HepG2 (cell line): ENCODE results near the gene PIGC. TPM values are rescaled to one million over a fixed set of nuclear protein-coding genes. Genes with fewer than 3 reads are reported as not detected.

Experiments
- ATAC-seq: fragments of 200-7000 bp; cut with Tn5 transposase; 3 replicates; pipeline ENCODE4 v1.9.1; 2020; ENCODE audit warnings: mild to moderate bottlenecking, moderate library complexity
- BruUV-seq: library from RNA; stranded (reverse); fragments of 400-500 nt; replicated peaks from 2 replicates; lab custom pipeline; 2021; lab: Mats Ljungman, UMichigan
- CTCF ChIA-PET: fragments of 300-600 bp; formaldehyde crosslinking; extraction: SDS; loops from one replicate; lab custom pipeline; 2021; ENCODE audit warnings: low total read pairs, inconsistent platforms, low intra/inter-chr PET ratio; lab: Yijun Ruan, JAX
- POLR2A ChIA-PET: fragments of 350-600 bp; sonication (Branson Sonifier 250); formaldehyde crosslinking; loops from one replicate; lab custom pipeline; 2020; ENCODE audit warnings: antibody characterized with exemption, inconsistent platforms; lab: Yijun Ruan, JAX
- DNase-seq: peaks from one replicate; pipeline ENCODE4 v3.0.0-alpha.2; 2015; ENCODE audit warnings: low spot score
- FAIRE-seq: peaks from 3 replicates; lab custom pipeline; 2011; peaks lifted over from hg19 to GRCh38; lab: Jason Lieb, UNC
- H2AFZ ChIP-seq: one replicate; pipeline ENCODE4 v1.6.1; 2011; ENCODE audit warnings: low read length, inconsistent platforms
- H3K27ac ChIP-seq: fragments of 300-600 bp; 3 replicates; pipeline ENCODE4 v1.8.0; 2011; ENCODE audit warnings: mixed run types, mild to moderate bottlenecking, mixed read lengths, low read length, inconsistent platforms; ENCODE audit not compliant: insufficient read depth; ENCODE audit errors: extremely low read length
- H3K27me3 ChIP-seq, 2 experiments: fragments of 200-600 bp in 1 of 2; 2 replicates in 1 of 2; 3 replicates in 1 of 2; pipeline versions ENCODE4 v1.6.0 to v1.8.0; 2011; ENCODE audit warnings: low read length in 2 of 2, mild to moderate bottlenecking in 2 of 2, moderate library complexity in 2 of 2, inconsistent platforms in 1 of 2; ENCODE audit not compliant: insufficient read depth in 2 of 2, control insufficient read depth in 1 of 2
- H3K36me3 ChIP-seq, 2 experiments: fragments of 200-600 bp in 1 of 2; replicated peaks in 1 of 2; 2 replicates in 1 of 2; 3 replicates in 1 of 2; pipeline versions ENCODE4 v1.5.1 to v1.8.0; 2011; ENCODE audit warnings: low read length in 2 of 2, inconsistent platforms in 1 of 2; ENCODE audit not compliant: insufficient read depth in 2 of 2, control insufficient read depth in 1 of 2
- H3K4me1 ChIP-seq: 2 replicates; pipeline ENCODE4 v1.5.1; 2012; ENCODE audit warnings: low read length, inconsistent platforms; ENCODE audit not compliant: insufficient read depth
- H3K4me2 ChIP-seq: 2 replicates; pipeline ENCODE4 v1.6.0; 2011; ENCODE audit warnings: low read depth, low read length, inconsistent platforms
- H3K4me3 ChIP-seq, 3 experiments: fragments of 200-600 bp in 1 of 3; sonication (generic), shearing (Covaris generic) in 1 of 3; replicated peaks in 1 of 3; 2 replicates each; pipeline ENCODE4 v1.5.1; 2011 to 2016; ENCODE audit warnings: low read length in 3 of 3, inconsistent platforms in 2 of 3, low read depth in 2 of 3, mild to moderate bottlenecking in 2 of 3, control low read depth in 1 of 3, mixed read lengths in 1 of 3; ENCODE audit not compliant: insufficient read depth in 1 of 3
- H3K79me2 ChIP-seq: one replicate; pipeline ENCODE4 v1.6.1; 2011; ENCODE audit warnings: low read length, inconsistent platforms; ENCODE audit not compliant: insufficient read depth
- H3K9ac ChIP-seq: 2 replicates; pipeline ENCODE4 v1.6.0; 2011; ENCODE audit warnings: mild to moderate bottlenecking, low read depth, low read length, inconsistent platforms; ENCODE audit not compliant: insufficient read depth
- H3K9me3 ChIP-seq: 2 replicates; pipeline ENCODE4 v1.5.1; 2012; ENCODE audit warnings: mild to moderate bottlenecking, low read length
- H4K20me1 ChIP-seq: 2 replicates; pipeline ENCODE4 v1.6.0; 2011; ENCODE audit warnings: inconsistent platforms, mild to moderate bottlenecking, low read length, moderate library complexity; ENCODE audit not compliant: insufficient read depth
- BCLAF1 ChIP-seq: fragments of 450-650 bp; IDR thresholded peaks from 2 replicates; pipeline ENCODE4 v1.6.1; 2017; ENCODE audit warnings: mild to moderate bottlenecking
- CENPX ChIP-seq: sonication (generic); formaldehyde crosslinking; IDR thresholded peaks from 2 replicates; pipeline ENCODE4 v1.9.0; 2021; ENCODE audit warnings: mild to moderate bottlenecking, missing genetic modification reagents, moderate library complexity
- KMT2B ChIP-seq: IDR thresholded peaks from 2 replicates; pipeline ENCODE4 v1.6.1; 2016; ENCODE audit warnings: missing genetic modification reagents, missing compliant biosample characterization
- MYNN ChIP-seq: sonication (generic); formaldehyde crosslinking; IDR thresholded peaks from 2 replicates; pipeline ENCODE4 v1.4.0; 2020; ENCODE audit warnings: mild to moderate bottlenecking, low read depth, missing genetic modification reagents
- NPAS2 ChIP-seq: sonication (generic); formaldehyde crosslinking; IDR thresholded peaks from 2 replicates; pipeline ENCODE4 v1.8.0; 2022; ENCODE audit warnings: mild to moderate bottlenecking, missing genetic modification reagents, borderline replicate concordance
- POGK ChIP-seq: sonication (generic); formaldehyde crosslinking; conservative IDR thresholded peaks from 2 replicates; pipeline ENCODE4 v1.8.0; 2022; ENCODE audit warnings: mild to moderate bottlenecking, moderate library complexity, missing genetic modification reagents
- RERE ChIP-seq: IDR thresholded peaks from 2 replicates; pipeline ENCODE4 v1.6.1; 2016; ENCODE audit warnings: low read depth, missing genetic modification reagents, missing compliant biosample characterization
- SKIL ChIP-seq: sonication (generic); formaldehyde crosslinking; IDR thresholded peaks from 2 replicates; pipeline ENCODE4 v1.8.0; 2022; ENCODE audit warnings: missing genetic modification reagents, mild to moderate bottlenecking, moderate library complexity, borderline replicate concordance
- ZNF383 ChIP-seq: sonication (generic); formaldehyde crosslinking; IDR thresholded peaks from 2 replicates; pipeline ENCODE4 v1.4.0; 2020; ENCODE audit warnings: missing genetic modification reagents, mild to moderate bottlenecking, borderline replicate concordance
- ZNF589 ChIP-seq: sonication (generic); formaldehyde crosslinking; conservative IDR thresholded peaks from 2 replicates; pipeline ENCODE4 v1.8.0; 2022; ENCODE audit warnings: mild to moderate bottlenecking, moderate library complexity, missing genetic modification reagents
- ZNF7 ChIP-seq: IDR thresholded peaks from 2 replicates; pipeline ENCODE4 v1.6.1; 2016; ENCODE audit warnings: missing biosample characterization, missing genetic modification reagents
- ZNF792 ChIP-seq: IDR thresholded peaks from 2 replicates; pipeline ENCODE4 v1.6.1; 2016
- ZSCAN30 ChIP-seq: sonication (generic); formaldehyde crosslinking; IDR thresholded peaks from 2 replicates; pipeline ENCODE4 v1.5.0; 2020; ENCODE audit warnings: mild to moderate bottlenecking, missing genetic modification reagents
- WGBS: methylation state at CpG from one replicate; pipeline ENCODE4 v1.1.6; 2017; ENCODE audit warnings: low lambda C conversion rate; 5-methylcytosine and 5-hydroxymethylcytosine counted together
- in situ Hi-C: cut with HindIII; loops from 2 replicates; pipeline ENCODE4 v1.10.0; 2017; ENCODE audit warnings: low pct_unique_long_range_greater_than_20kb; ENCODE audit not compliant: extremely low pct_ligation_motif_present
- intact Hi-C: fragments of 100-400 bp; cut with micrococcal nuclease; formaldehyde crosslinking; loops from one replicate; pipeline ENCODE4 v1.10.0; 2022; ENCODE audit not compliant: unreplicated experiment
- polyA plus RNA-seq, 8 experiments: library from polyadenylated mRNA; depleted of rRNA in 3 of 8; stranded (reverse) in 7 of 8; unstranded in 1 of 8; fragments of >200 nt; fragmentation: Illumina TruSeq in 4 of 8; extraction: Trizol in 4 of 8; gene quantifications; 2 replicates each; pipeline versions ENCODE4 v1.2.1 to v1.2.3, GENCODE V29; 2011 to 2016; ENCODE audit warnings: low read depth in 4 of 8, missing spikeins in 1 of 8, mixed read lengths in 1 of 8; ENCODE audit not compliant: insufficient read depth in 1 of 8
- total RNA-seq, 5 experiments: library from RNA; depleted of rRNA; stranded (reverse); fragments of >200 nt; fragmentation: Illumina TruSeq; extraction: Trizol; gene quantifications; 2 replicates each; pipeline ENCODE4 v1.2.3, GENCODE V29; 2016; ENCODE audit warnings: low read depth in 1 of 5

The PIGC gene
- total and polyA plus RNA-seq, 2 of the 13 experiments (the other 11 are each of a cell fraction or from before 2014, with no cell fraction given) = 26.7 to 29.5 TPM

GRCh38 chr1:172391976-172392375, 51.9 kb downstream of the PIGC start:
- intact Hi-C loops (no loop called here), in situ Hi-C loops (loop anchor here (10.0 kb wide), 1 partner anchor 387 kb away; no protein-coding TSS in a partner anchor)
- TF ChIP-seq ZNF589 (CRISPR knock-in tag) (no peak), RERE (no peak), ZNF7 (CRISPR knock-in tag) (no peak), SKIL (CRISPR knock-in tag) (no peak), ZSCAN30 (CRISPR knock-in tag) (no peak), KMT2B (CRISPR knock-in tag) (no peak), POGK (CRISPR knock-in tag) (no peak), CENPX (CRISPR knock-in tag) (no peak), NPAS2 (CRISPR knock-in tag) (no peak), ZNF792 (CRISPR knock-in tag) (no peak), BCLAF1 (no peak), ZNF383 (CRISPR knock-in tag) (no peak), MYNN (CRISPR knock-in tag) (no peak)
- H3K4me3 ChIP-seq = no peak overlapping the region
- 26% methylated on average over 1 of the region's 1 CpG for WGBS
- no peaks in the 10 kb centered on the region for H4K20me1 ChIP-seq
- no TSS peak for BruUV-seq
- CTCF ChIA-PET = no interaction called here
- no peak overlapping the region for H3K4me2 ChIP-seq
- ATAC-seq = no peak
- H3K36me3 ChIP-seq = no peaks in the 10 kb centered on the region
- POLR2A ChIA-PET = no interaction called here
- H3K27ac ChIP-seq = no peak overlapping the region
- H3K9ac ChIP-seq = no peak overlapping the region
- no peaks in the 10 kb centered on the region for H3K79me2 ChIP-seq
- DNase-seq = no peak
- FAIRE-seq = no peak
- no peak overlapping the region for H2AFZ ChIP-seq
- H3K4me1 ChIP-seq = peaks cover 27% of the 10 kb centered on the region
- no peaks in the 10 kb centered on the region for H3K9me3 ChIP-seq
- no peaks in the 10 kb centered on the region; a peak in 1 of 5 replicates for H3K27me3 ChIP-seq
